ENCODE data around the gene GZMH.

The GZMH gene

DNA sequence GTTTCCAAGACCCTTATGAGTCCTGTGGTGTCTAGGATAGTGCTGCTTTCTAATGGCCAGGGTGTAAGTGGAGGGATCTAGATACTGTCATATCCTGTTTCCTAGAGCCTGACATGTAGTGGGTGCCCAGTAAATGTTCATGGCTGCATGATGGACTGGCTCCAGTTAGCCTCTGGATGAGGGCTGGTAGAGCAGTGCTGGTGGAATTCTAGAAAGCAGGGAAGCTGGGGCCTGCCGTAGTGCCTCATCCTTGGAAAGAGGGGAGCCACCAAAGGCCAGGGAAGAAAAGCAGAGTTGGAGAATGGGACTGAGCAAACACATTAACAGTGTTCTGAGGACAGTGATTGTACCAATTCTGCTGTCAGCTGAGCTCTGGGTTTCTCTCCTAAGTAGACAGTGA is 23.9 kb upstream of the GZMH start:
- Histone ChIP-seq H3K27me3 (ENCODE audit: insufficient read depth, poor library complexity, severe bottlenecking) (no peaks in the 10 kb centered on the region), H3K36me3 (ENCODE audit: low read depth) (no peaks in the 10 kb centered on the region), H3K27ac (ENCODE audit: poor library complexity, severe bottlenecking) (no peak overlapping the region), H3K4me3 (ENCODE audit: severe bottlenecking) (no peak overlapping the region), H3K4me1 (ENCODE audit: insufficient read depth, poor library complexity, severe bottlenecking) (peaks cover 11% of the 10 kb centered on the region), H3K9me3 (ENCODE audit: severe bottlenecking) (no peaks in the 10 kb centered on the region)
- TF ChIP-seq, protein P1, sequence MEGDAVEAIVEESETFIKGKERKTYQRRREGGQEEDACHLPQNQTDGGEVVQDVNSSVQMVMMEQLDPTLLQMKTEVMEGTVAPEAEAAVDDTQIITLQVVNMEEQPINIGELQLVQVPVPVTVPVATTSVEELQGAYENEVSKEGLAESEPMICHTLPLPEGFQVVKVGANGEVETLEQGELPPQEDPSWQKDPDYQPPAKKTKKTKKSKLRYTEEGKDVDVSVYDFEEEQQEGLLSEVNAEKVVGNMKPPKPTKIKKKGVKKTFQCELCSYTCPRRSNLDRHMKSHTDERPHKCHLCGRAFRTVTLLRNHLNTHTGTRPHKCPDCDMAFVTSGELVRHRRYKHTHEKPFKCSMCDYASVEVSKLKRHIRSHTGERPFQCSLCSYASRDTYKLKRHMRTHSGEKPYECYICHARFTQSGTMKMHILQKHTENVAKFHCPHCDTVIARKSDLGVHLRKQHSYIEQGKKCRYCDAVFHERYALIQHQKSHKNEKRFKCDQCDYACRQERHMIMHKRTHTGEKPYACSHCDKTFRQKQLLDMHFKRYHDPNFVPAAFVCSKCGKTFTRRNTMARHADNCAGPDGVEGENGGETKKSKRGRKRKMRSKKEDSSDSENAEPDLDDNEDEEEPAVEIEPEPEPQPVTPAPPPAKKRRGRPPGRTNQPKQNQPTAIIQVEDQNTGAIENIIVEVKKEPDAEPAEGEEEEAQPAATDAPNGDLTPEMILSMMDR (IDR thresholded peaks at IDR 0.05; ENCODE audit: poor library complexity, severe bottlenecking), result no peak
- DNase-seq (ENCODE audit: low spot score), result no peak
- no peak for ATAC-seq (ENCODE audit: low read depth)

DNA sequence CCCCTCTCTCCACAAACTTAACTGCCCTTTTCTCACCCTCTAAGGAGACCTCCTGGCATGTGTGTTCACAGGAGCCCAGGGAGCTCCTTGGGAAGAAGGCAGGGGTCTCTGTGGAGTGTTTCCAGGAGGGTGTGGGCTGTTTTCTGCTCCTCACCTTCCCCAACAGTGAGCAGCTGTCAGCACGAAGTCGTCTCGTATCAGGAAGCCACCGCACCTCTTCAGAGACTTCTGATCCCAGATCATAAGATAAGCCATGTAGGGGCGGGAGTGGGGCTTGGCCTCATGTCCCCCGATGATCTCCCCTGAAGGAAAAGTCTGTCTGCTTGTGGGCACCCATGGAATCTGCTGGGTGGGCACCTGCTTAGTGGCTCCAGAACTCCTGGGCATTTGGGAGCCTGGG is 23.3 kb upstream of the GZMH start:
- Histone ChIP-seq H3K4me1 (ENCODE audit: insufficient read depth, poor library complexity, severe bottlenecking) (peaks cover 11% of the 10 kb centered on the region), H3K4me3 (ENCODE audit: severe bottlenecking) (no peak overlapping the region), H3K9me3 (ENCODE audit: severe bottlenecking) (no peaks in the 10 kb centered on the region), H3K36me3 (ENCODE audit: low read depth) (no peaks in the 10 kb centered on the region), H3K27ac (ENCODE audit: poor library complexity, severe bottlenecking) (no peak overlapping the region), H3K27me3 (ENCODE audit: insufficient read depth, poor library complexity, severe bottlenecking) (no peaks in the 10 kb centered on the region)
- TF ChIP-seq, protein P1 (IDR thresholded peaks at IDR 0.05; ENCODE audit: poor library complexity, severe bottlenecking), result no peak
- ATAC-seq (ENCODE audit: low read depth) (no peak), DNase-seq (ENCODE audit: low spot score) (no peak)

GRCh38 chr14:24632336-24632735 is 22.9 kb upstream of the GZMH start:
- no peak for ATAC-seq (ENCODE audit: low read depth)

DNA sequence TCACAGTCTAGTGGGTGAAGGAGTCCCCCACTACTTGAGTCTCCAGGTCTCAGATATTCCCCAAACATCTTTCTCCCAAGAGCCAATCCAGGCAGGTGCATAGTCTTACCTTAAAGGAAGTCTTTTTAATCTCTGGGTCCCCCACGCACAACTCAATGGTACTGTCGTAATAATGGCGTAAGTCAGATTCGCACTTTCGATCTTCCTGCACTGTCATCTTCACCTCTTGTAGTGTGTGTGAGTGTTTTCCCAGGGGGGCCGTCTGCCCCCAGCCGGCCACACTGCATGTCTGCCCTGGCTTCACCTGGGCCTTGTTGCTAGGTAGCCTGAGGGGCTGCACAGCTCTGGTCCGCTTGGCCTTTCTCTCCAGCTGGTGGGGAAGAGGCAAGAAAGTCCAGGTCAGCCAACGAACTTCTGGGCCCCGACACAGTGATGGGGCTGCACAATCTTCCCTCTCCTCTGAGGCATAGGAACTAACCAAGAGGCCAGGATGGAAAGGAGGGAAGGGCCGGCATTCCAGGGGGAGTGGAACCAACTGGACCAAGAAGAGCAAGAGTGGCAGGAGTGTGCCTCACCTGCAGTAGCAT is 22.4 kb upstream of the GZMH start:
- Histone ChIP-seq H3K36me3 (ENCODE audit: low read depth) (no peaks in the 10 kb centered on the region), H3K27ac (ENCODE audit: poor library complexity, severe bottlenecking) (no peak overlapping the region)

More at GRCh38 chr14:24632336-24632735, 22.9 kb upstream of the GZMH start:
- peaks cover 11% of the 10 kb centered on the region for H3K4me1 ChIP-seq (ENCODE audit: insufficient read depth, poor library complexity, severe bottlenecking)
- H3K4me3 ChIP-seq (ENCODE audit: severe bottlenecking), result no peak overlapping the region
- no peaks in the 10 kb centered on the region for H3K36me3 ChIP-seq (ENCODE audit: low read depth)
- no peak for DNase-seq (ENCODE audit: low spot score)
- no peaks in the 10 kb centered on the region for H3K9me3 ChIP-seq (ENCODE audit: severe bottlenecking)
- no peak overlapping the region for H3K27ac ChIP-seq (ENCODE audit: poor library complexity, severe bottlenecking)
- TF ChIP-seq, protein P1 (IDR thresholded peaks at IDR 0.05; ENCODE audit: poor library complexity, severe bottlenecking), result no peak
- no peaks in the 10 kb centered on the region for H3K27me3 ChIP-seq (ENCODE audit: insufficient read depth, poor library complexity, severe bottlenecking)

More for the DNA sequence above, 22.4 kb upstream of the GZMH start:
- H3K4me1 ChIP-seq (ENCODE audit: insufficient read depth, poor library complexity, severe bottlenecking), result peaks cover 11% of the 10 kb centered on the region
- DNase-seq (ENCODE audit: low spot score) (no peak), ATAC-seq (ENCODE audit: low read depth) (no peak)
- no peaks in the 10 kb centered on the region for H3K27me3 ChIP-seq (ENCODE audit: insufficient read depth, poor library complexity, severe bottlenecking)
- no peak overlapping the region for H3K4me3 ChIP-seq (ENCODE audit: severe bottlenecking)
- TF ChIP-seq, protein P1 (IDR thresholded peaks at IDR 0.05; ENCODE audit: poor library complexity, severe bottlenecking), result no peak
- H3K9me3 ChIP-seq (ENCODE audit: severe bottlenecking), result no peaks in the 10 kb centered on the region

Data from RWPE2 (cell line).